Osteoblast (primary cell): Measurements from ENCODE around the gene MPC1L. TPM values are rescaled to one million over a fixed set of nuclear protein-coding genes. Genes with fewer than 3 reads are reported as not detected.

Source experiments
- DNase-seq: peaks from one replicate; pipeline ENCODE4 v3.0.0; 2011; ENCODE audit warnings: low spot score, mixed read lengths; ENCODE audit not compliant: insufficient read length; ENCODE audit errors: missing footprints
- H2AFZ ChIP-seq: 2 replicates; pipeline ENCODE4 v1.6.0; 2011; ENCODE audit warnings: mild to moderate bottlenecking, low read length
- H3K27ac ChIP-seq: 2 replicates; pipeline ENCODE4 v1.5.1; 2011; ENCODE audit warnings: mild to moderate bottlenecking, low read depth, low read length, moderate library complexity
- H3K27me3 ChIP-seq: 2 replicates; pipeline ENCODE4 v1.6.0; 2012; ENCODE audit warnings: mild to moderate bottlenecking, control low read depth, inconsistent platforms, low read length, moderate library complexity; ENCODE audit not compliant: insufficient read depth
- H3K36me3 ChIP-seq: 2 replicates; pipeline ENCODE4 v1.5.1; 2011; ENCODE audit warnings: mild to moderate bottlenecking, low read length, control low read depth, moderate library complexity; ENCODE audit not compliant: insufficient read depth
- H3K4me1 ChIP-seq: 2 replicates; pipeline ENCODE4 v1.5.1; 2011; ENCODE audit warnings: mild to moderate bottlenecking, low read length, control low read depth, moderate library complexity; ENCODE audit not compliant: insufficient read depth
- H3K4me2 ChIP-seq: 2 replicates; pipeline ENCODE4 v1.6.0; 2011; ENCODE audit warnings: mild to moderate bottlenecking, low read length; ENCODE audit not compliant: insufficient read depth
- H3K4me3 ChIP-seq: fragments of 200-600 bp; sonication (generic); 3 replicates; pipeline ENCODE4 v1.5.1; 2012; ENCODE audit warnings: mild to moderate bottlenecking, low read length, inconsistent platforms; ENCODE audit not compliant: insufficient read depth
- H3K79me2 ChIP-seq: 2 replicates; pipeline ENCODE4 v1.6.0; 2012; ENCODE audit warnings: mild to moderate bottlenecking, low read length, control low read depth, inconsistent platforms; ENCODE audit not compliant: insufficient read depth
- H3K9me3 ChIP-seq: 2 replicates; pipeline ENCODE4 v1.5.1; 2011; ENCODE audit warnings: low read depth, low read length, control low read depth
- H4K20me1 ChIP-seq: 2 replicates; pipeline ENCODE4 v1.6.0; 2012; ENCODE audit warnings: mild to moderate bottlenecking, low read length, control low read depth; ENCODE audit not compliant: insufficient read depth
- CTCF ChIP-seq: IDR thresholded peaks from 2 replicates; pipeline ENCODE4 v1.5.1; 2011; ENCODE audit warnings: mild to moderate bottlenecking, low read depth, low read length, moderate library complexity; ENCODE audit errors: extremely low read depth
- total RNA-seq: library from RNA; depleted of rRNA; stranded (reverse); fragments of >200 nt; gene quantifications from 2 replicates; pipeline ENCODE4 v1.2.3, GENCODE V29; 2012

Gene MPC1L
- total RNA-seq, 1 donor: not detected

GRCh38 chrX:40628506-40628905, 5.3 kb downstream of the MPC1L start:
- H3K9me3 ChIP-seq: no peaks in the 10 kb centered on the region
- no peak overlapping the region for H2AFZ ChIP-seq
- H3K27ac ChIP-seq: no peak overlapping the region
- peaks cover 3% of the 10 kb centered on the region for H3K27me3 ChIP-seq
- H3K79me2 ChIP-seq: no peaks in the 10 kb centered on the region
- peaks cover 5% of the 10 kb centered on the region for H4K20me1 ChIP-seq
- DNase-seq: no peak
- H3K4me2 ChIP-seq: no peak overlapping the region
- H3K4me3 ChIP-seq: no peak overlapping the region
- no peaks in the 10 kb centered on the region for H3K4me1 ChIP-seq
- no peak for TF ChIP-seq CTCF
- peaks cover 27% of the 10 kb centered on the region for H3K36me3 ChIP-seq

GRCh38 chrX:40632199-40632598, 9.0 kb downstream of the MPC1L start:
- DNase-seq: no peak
- Histone ChIP-seq H3K36me3 (peaks cover 52% of the 10 kb centered on the region), H4K20me1 (peaks cover 5% of the 10 kb centered on the region), H2AFZ (no peak overlapping the region), H3K79me2 (peaks cover 3% of the 10 kb centered on the region), H3K4me1 (no peaks in the 10 kb centered on the region), H3K4me2 (no peak overlapping the region), H3K4me3 (no peak overlapping the region), H3K27me3 (peaks cover 3% of the 10 kb centered on the region), H3K27ac (no peak overlapping the region), H3K9me3 (no peaks in the 10 kb centered on the region)
- no peak for TF ChIP-seq CTCF

GRCh38 chrX:40637687-40638086, 14.5 kb downstream of the MPC1L start:
- Histone ChIP-seq H3K27ac (no peak overlapping the region), H4K20me1 (peaks cover 29% of the 10 kb centered on the region), H2AFZ (no peak overlapping the region), H3K27me3 (no peaks in the 10 kb centered on the region), H3K4me2 (no peak overlapping the region), H3K4me1 (no peaks in the 10 kb centered on the region), H3K9me3 (no peaks in the 10 kb centered on the region), H3K36me3 (peaks cover 47% of the 10 kb centered on the region), H3K79me2 (peaks cover 49% of the 10 kb centered on the region), H3K4me3 (no peak overlapping the region)
- no peak for TF ChIP-seq CTCF
- no peak for DNase-seq

GRCh38 chrX:40644176-40644575, 20.9 kb downstream of the MPC1L start:
- peak overlapping the region; percentile 60 for H3K4me3 ChIP-seq
- peak overlapping the region; percentile 81 for H3K4me2 ChIP-seq
- no peak for TF ChIP-seq CTCF
- H3K36me3 ChIP-seq: peaks cover 11% of the 10 kb centered on the region
- H3K4me1 ChIP-seq: peaks cover 28% of the 10 kb centered on the region
- peaks cover 18% of the 10 kb centered on the region for H4K20me1 ChIP-seq
- no peak overlapping the region for H2AFZ ChIP-seq
- H3K27ac ChIP-seq: peak overlapping the region; percentile 30
- H3K79me2 ChIP-seq: peaks cover 64% of the 10 kb centered on the region
- H3K9me3 ChIP-seq: no peaks in the 10 kb centered on the region
- H3K27me3 ChIP-seq: no peaks in the 10 kb centered on the region
- peak; percentile 80 for DNase-seq
